Stimulated activated naive CD4-positive, alpha-beta T cell treated with Interleukin-2 at 50 U/mL for 16 hours (primary cell): ENCODE data around the gene CDKAL1.

Experiments used
- DNase-seq: peaks from one replicate; lab custom pipeline; 2025; lab: John Stamatoyannopoulos, UW

Gene CDKAL1

GRCh38 chr6:20969551-20969950 lies 435.3 kb downstream of the CDKAL1 start:
- no peak for DNase-seq

DNA sequence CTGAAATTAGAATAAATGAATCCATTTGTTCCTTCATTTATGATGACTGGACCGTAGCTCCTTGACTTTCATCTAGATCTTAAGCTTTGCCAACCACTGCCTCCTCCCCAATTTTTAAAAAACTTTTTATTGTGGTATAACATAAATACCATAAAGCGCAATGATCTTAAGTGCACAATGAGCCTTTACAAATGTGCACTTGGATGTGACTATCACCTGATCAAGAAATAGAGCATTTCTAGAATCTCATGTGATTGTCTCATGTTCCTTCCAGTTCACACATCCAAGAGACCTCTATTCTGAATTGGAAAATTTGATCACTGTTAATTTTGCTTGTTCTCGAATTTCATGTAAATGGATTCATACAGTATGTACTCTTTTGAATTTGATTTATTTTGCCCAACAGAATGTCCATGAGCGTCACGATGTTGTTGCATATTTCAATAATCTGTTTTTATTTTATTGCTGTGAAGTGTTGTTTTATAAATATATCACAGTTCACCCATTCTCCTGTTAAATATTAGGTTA lies 442.2 kb downstream of the CDKAL1 start:
- no peak for DNase-seq

DNA sequence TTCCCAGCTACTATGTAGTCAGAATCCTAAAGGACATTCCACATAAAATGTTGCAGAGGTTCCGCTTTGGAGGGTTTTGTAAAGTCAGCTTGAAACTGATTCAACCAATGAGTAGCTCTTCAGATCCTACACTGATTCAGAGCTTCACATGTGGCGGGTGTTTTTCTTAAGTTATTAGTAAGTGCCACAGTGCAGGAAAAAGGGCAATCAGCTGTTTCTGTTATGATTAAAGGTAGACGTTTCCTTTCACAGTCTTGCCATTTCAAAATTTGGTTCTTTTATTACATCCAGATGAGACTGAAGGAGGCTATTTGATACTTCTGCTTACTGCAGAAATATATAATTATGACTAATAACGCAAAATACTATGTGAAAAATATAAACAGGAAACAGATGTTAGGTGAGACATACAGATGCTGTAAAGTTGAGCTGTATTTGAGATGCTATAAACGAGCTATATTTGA lies 443.9 kb downstream of the CDKAL1 start:
- no peak for DNase-seq

GRCh38 chr6:20979076-20979475 lies 444.8 kb downstream of the CDKAL1 start:
- DNase-seq, result no peak

GRCh38 chr6:20983961-20984360 lies 449.7 kb downstream of the CDKAL1 start:
- no peak for DNase-seq

DNA sequence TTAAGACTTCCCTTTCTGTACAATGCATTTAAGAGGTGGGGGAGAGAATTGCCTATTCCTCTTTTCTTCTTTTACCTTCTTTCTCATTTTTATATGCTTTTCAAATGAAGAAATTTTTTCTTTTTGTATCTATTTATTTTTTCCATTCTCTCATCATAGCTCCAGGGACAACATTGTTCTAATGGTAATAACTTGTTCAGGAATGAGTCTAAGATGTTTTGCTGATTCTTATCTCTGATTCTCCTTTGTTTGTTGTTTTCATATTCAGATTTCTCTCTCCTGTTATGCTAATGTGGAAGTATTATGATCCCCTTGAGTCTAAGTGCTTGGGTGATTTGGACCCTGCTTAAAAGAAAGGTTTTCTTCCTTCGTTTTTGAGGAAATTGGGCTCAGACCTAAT lies 451.6 kb downstream of the CDKAL1 start:
- DNase-seq, result no peak

- DNase-seq, result no peak
Observed at GRCh38 chr6:20991910-20992309, 457.7 kb downstream of the CDKAL1 start.

DNA sequence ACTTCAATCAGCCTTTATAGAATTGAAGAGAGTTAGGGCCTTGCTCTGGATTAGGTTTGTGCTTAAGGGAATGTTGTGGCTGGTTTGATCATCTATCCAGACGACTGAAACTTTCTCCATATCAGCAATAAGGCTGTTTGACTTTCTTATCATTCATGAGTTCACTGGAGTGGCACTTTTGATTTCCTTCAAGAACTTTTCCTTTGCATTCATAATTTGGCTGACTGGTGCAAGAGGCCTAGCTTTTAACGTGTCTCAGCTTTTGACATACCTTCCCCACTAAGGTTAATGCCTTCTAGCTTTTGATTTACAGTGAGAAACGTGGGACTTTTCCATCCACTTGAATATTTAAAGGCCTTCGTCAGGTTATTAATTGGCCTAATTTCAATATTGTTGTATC lies 461.8 kb downstream of the CDKAL1 start:
- no peak for DNase-seq

GRCh38 chr6:20997143-20997769 lies 463.0 kb downstream of the CDKAL1 start:
- DNase-seq, result no peak

DNA sequence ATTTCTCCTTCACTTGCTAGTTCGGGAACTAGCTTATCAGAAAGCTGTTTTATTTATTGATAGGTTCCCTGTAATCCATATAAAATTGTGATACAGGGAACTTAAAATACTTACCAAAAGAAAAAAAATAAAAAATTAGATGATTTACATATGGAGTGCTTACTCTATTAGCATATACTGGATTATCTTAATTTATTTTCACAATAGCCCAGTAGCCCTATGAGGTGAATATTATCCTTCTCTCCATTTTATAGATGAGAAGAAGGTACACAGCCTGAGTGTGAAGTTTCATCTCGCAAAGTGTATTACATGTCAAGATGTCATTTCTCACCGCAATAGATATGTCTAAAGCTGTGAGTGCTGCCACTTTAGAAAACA lies 463.5 kb downstream of the CDKAL1 start:
- no peak for DNase-seq

DNA sequence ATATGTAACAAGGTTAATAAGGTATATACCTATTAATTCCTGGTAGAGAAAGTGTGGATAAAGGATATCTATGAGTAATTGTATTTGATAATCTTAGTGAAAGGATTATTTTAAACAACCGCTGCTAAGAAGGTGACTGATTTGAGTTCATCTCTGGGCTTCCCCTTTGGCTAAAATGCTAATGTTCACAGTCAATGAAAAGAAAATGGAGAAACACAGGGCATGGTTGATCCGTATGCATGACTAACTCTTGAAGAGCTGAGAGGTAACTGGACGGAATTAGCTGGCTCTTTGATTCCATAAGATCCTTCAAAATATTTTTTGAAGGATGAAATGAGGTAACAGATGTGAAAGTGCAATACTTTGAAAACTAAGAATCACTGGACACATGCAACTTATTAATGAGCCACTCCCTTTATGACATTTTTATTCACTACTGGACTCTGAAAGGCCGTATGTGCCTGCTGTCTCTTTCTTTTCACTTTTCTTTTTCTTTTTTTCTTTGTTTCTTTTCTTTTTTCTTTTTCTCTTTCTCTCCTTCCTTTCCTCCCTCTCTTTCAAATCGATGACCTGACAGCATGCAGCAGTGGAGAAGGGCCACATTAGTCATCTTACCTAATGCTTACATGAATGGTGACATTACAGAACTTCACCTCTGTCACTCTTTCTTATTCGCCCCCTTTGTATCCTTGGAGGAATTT lies 464.6 kb downstream of the CDKAL1 start:
- no peak for DNase-seq

GRCh38 chr6:21000331-21000801 lies 466.1 kb downstream of the CDKAL1 start:
- DNase-seq, result no peak

- no peak for DNase-seq
Observed at GRCh38 chr6:21001736-21002135, 467.5 kb downstream of the CDKAL1 start.

DNA sequence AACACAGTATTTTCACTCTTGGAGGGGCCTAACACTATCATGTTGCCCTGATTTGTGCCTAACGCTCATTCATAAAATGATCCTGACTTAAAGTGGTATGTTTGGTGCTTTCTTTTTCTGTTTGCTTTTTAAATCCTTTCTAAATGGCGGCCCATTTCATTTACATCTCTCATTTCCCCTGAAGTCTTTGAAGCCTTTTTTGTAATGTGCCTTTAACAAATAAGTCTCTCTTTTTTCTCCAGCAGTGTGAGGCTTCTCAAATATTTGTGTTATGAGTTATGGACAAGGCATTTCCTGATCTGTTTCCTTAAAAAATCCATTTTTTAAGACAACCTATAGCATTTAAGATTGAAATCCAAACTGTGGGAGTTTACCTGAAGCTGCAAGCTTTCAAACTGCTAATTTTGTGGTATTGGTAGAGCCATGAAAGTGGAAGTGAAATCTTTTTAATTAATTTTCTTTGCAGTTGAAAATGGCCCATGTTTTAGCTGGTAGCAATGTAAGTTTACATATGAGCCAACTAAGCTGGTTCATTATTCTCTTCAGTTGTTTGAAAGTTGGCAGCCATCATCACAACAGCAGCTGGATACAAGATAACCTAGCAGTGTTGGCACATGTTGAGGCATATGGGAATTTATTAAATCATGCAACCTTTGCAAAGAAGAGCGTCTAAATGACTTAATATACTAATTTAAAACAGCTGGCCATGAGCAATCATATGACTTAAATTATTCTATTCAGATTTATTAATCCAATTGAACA lies 469.7 kb downstream of the CDKAL1 start:
- DNase-seq, result no peak

DNA sequence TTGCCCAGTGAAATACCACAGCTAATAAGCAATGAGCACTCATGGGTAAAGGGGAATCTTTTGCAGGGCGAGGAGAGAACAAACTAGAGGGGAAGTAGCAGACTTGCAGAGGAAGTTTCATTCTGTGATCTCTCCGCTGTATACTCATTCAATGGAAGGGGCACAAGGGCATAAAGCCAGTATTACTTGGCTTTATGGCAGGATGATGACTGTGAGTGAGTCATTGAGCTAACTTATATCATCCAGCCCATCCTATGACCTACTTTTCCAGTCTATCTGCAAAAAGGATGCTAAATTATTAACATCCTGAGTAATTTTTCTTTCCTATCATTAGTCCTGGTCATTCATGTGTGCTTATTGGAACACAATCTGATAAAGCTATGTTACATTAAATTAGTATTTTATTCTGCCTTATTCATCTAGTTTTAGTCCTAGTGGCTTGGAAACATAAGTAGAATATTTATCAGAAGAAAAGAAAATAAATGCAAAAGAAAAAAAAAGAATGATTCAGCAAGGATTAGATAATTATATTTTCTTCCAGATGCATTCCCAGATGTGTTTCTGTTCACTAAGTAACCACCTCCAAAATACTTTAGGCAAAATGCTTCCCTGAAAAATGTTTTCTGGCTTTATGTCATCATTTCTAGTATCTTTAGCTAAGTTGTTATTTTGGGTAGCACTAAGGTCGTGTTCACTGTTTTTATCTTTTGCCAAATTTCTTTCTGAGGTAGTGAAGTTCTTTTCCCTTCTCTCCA lies 471.7 kb downstream of the CDKAL1 start:
- DNase-seq, result no peak

DNA sequence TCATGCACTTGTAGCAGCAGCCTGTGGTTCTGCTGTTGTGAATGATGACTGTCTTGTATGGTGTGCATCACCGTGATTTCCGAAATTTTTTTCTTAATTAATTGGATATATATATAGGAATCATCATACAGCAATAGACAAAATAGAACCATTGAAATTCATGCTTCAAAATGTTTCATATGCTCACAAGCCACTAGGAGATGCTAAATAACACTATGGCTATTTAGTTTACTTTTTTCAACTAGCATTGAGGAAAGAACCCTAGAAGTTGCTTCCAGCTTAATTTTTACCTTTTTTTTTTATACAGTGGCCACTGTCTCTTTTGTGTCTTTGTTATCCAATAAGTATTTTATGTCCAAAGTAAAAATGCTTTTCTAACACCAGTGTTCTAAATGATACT lies 485.4 kb downstream of the CDKAL1 start:
- DNase-seq, result no peak

DNA sequence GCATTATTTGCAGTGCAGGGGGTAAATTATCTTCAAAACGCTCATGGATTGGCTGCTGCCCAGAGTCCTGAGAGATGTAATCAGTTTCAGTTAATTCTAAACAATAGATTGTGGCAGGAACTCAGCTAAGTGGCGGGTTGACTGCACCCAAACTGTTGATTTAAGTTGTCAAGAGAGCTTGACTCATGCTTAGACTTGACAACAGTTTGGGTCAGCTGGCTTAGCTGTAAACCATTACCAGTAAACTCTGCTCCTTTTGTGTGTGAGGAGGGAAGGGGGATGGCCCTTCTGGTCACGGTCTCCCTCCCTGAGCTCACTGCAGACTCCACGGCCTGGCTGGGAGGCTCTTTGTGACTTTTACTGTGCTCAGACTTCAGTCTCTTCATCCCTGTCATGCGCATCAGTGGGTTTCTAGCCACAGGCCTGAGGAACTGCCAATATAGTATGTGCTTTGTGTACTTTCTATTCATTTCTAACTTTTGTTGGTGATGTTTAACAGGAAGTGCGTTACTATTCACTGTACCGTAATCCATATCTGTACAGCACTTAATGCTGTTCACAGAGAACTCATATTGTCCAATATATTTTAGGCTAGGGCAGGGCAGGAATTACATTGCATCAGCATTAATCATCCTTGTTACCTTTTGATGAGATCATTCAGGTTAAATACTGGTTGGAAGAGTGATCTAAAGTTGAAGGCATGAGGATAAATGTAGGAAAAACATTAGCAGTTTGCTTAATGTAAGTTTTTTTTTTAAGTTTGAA lies 488.3 kb downstream of the CDKAL1 start:
- no peak for DNase-seq

DNA sequence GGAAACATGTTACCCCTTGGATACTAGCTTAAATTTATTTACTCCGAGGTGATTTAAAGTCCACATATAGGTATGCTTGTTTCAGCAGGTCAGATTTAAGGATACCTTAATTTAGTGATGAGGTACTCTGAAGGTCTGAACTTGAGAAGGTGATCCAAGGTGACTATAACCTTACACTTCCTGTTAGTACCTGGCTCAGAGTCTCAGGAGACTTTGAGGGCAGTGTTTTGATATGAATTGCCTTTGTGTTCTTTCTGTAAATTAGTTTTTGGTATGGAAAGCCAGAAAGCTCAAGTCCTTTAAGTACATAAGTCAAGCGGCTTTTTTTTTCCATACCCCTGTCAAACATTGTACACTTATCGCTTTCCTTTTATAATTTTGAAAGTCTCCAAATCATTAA lies 489.0 kb downstream of the CDKAL1 start:
- no peak for DNase-seq

GRCh38 chr6:21024616-21025015 lies 490.4 kb downstream of the CDKAL1 start:
- DNase-seq, result no peak

DNA sequence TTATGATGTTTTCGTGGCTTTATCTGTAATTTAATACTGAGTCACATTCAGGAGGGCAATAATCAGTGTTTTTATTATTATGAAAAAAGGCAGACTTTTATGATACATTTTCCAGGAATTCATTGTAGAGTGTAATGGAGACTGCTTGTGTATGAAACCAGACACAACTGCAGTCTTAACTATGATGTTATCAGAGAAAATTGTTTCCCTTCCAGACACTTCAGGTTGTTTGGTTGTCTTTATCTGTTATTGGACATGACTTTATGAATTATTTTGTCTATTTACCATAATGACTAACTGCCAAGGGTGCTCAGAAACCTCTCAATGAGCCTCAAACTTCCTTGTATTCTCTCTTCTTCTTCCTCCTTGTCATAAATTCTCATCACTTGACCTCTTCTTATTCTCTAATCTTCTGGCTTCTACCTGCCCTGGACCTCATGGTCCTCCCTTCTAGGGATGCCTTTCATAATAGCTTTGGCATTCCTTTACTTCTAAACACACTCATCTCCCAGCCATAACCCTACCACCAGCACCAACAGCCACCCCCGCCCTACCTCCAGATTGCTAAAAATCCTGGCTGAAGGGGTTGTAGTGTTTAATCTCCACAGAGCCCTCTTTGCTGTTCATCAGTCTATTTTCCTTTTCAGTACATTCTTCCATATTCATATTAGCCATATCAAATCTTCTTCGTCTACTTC lies 492.5 kb downstream of the CDKAL1 start:
- no peak for DNase-seq

DNA sequence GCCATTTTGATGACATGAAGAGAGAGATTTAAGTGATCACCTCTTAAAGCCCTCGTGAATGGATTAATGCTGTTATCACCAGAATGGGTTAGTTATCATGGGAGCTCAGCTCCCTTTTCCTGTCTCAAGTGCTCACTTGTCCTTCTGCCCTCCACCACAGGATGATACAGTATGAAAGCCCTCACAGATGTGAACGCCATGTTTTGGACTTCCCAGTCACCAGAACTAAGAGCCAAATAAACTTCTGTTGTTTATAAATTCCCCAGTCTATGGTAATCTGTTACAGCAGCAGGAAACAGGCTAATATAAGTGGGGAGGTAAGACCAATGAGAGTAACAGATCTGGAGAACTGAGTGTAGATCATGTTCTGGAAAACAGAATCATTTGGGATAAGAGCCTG lies 493.2 kb downstream of the CDKAL1 start:
- DNase-seq, result no peak
